Activated T-helper 1 cell treated with anti-CD3 and anti-CD28 coated beads, Interleukin-12 subunit alpha, Interleukin-12 subunit beta, Interleukin-2, Interleukin-4 antibody, amounts not matched to agents 30 ng/mL and 10 ng/mL and 1 ng/mL, durations not matched to agents 14 hours and 24 hours and 36 hours (primary cell): ENCODE data around the gene CTNND2. TPM values are rescaled to one million over a fixed set of nuclear protein-coding genes. Genes with fewer than 3 reads are reported as not detected.

ENCODE experiments used
- DNase-seq: peaks from one replicate; pipeline ENCODE4 v3.0.0; 2021; ENCODE audit warnings: low spot score
- H3K27ac Mint-ChIP-seq: one replicate; pipeline ENCODE4 v1.8.0; 2021; ENCODE audit warnings: mild to moderate bottlenecking, mixed read lengths
- H3K27me3 Mint-ChIP-seq: one replicate; pipeline ENCODE4 v1.8.0; 2022; ENCODE audit warnings: mild to moderate bottlenecking, moderate library complexity, mixed read lengths; ENCODE audit not compliant: insufficient read depth
- H3K36me3 Mint-ChIP-seq: one replicate; pipeline ENCODE4 v1.8.0; 2021; ENCODE audit warnings: low read depth, mixed read lengths
- H3K4me1 Mint-ChIP-seq: one replicate; pipeline ENCODE4 v1.8.0; 2021; ENCODE audit warnings: low read depth, mixed read lengths
- H3K4me3 Mint-ChIP-seq: one replicate; pipeline ENCODE4 v1.8.0; 2021; ENCODE audit warnings: mild to moderate bottlenecking, moderate library complexity, mixed read lengths
- H3K9me3 Mint-ChIP-seq: one replicate; pipeline ENCODE4 v1.8.0; 2021; ENCODE audit warnings: mixed read lengths
- intact Hi-C: fragments of 100-400 bp; cut with micrococcal nuclease; formaldehyde crosslinking; loops from one replicate; pipeline ENCODE4 v1.15.1; 2024
- total RNA-seq: library from RNA; stranded (reverse); gene quantifications from 2 replicates; pipeline ENCODE4 v1.2.3, GENCODE V29; 2022

CTNND2 gene
- total RNA-seq, 1 donor from 2014 or later = not detected

DNA sequence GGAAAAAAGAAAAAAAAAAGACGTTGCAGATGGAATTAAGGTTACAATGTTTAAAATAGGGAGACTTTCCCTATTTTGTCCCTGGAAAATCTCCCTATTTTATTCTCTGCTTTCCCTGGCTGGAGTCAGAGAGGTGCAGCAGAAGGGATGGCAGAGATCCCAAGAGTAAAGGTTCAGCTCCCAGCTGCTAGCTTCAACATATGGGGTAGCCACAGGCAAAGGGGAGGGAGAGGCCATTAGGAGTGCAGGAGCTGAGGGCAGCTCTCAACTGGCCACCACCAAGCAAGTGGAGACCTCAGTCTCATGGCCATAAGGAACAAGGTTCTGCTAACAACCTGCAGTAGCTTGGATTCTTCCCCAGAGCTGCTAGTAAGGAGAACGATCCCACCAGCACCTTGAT, 776.2 kb downstream of the CTNND2 start:
- H3K4me3 Mint-ChIP-seq = no peak overlapping the region
- no peaks in the 10 kb centered on the region for H3K27me3 Mint-ChIP-seq
- H3K4me1 Mint-ChIP-seq = no peaks in the 10 kb centered on the region
- H3K36me3 Mint-ChIP-seq = no peaks in the 10 kb centered on the region
- intact Hi-C loops = no loop called here
- H3K9me3 Mint-ChIP-seq = no peaks in the 10 kb centered on the region
- DNase-seq = no peak
- H3K27ac Mint-ChIP-seq = no peak overlapping the region

DNA sequence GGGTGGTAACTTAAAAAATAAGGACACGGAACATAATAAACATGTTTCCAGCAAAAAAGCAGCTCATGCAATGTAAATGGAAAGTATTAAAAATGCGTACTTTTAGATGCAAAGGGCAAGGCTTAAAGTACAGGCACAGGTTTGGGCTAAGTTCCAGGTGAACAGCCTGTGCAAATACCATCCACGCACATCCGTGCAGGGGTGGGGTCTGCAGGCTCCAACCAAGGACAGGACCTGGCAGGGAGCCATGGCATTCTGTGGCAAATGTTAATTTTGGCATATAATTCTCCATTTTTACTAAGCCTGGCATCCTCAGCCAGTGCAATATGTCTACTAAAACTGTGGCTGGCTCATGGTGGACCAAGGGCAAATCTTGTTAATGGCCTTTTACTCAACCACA, 777.4 kb downstream of the CTNND2 start:
- H3K27me3 Mint-ChIP-seq = peaks cover under 1% of the 10 kb centered on the region
- H3K36me3 Mint-ChIP-seq = no peaks in the 10 kb centered on the region
- no peak for DNase-seq
- no peaks in the 10 kb centered on the region for H3K4me1 Mint-ChIP-seq
- no peak overlapping the region for H3K4me3 Mint-ChIP-seq
- H3K27ac Mint-ChIP-seq = no peak overlapping the region
- intact Hi-C loops = no loop called here
- H3K9me3 Mint-ChIP-seq = no peaks in the 10 kb centered on the region

DNA sequence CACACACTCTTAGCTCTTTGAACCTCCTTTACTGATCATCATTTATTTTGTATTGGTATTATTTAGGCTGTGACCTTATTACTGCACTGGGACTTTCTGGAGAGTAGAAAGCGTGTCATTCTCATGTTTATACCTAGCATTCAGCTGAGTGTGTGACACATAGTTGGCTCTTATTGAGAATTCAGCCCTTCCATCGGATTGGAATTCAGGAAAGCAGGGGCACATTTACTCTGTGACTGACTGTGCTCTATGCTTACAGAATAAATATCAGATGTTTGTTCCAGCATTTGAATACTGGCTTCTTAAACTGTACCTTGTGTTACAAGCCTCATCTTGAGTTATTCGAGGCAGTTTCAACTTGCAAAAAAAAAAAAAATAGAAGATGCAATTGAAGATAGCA, 782.4 kb downstream of the CTNND2 start:
- Mint-ChIP-seq H3K4me3 (no peak overlapping the region), H3K36me3 (no peaks in the 10 kb centered on the region), H3K4me1 (no peaks in the 10 kb centered on the region), H3K9me3 (no peaks in the 10 kb centered on the region), H3K27me3 (peaks cover 2% of the 10 kb centered on the region), H3K27ac (no peak overlapping the region)
- DNase-seq = no peak
- intact Hi-C loops = no loop called here

DNA sequence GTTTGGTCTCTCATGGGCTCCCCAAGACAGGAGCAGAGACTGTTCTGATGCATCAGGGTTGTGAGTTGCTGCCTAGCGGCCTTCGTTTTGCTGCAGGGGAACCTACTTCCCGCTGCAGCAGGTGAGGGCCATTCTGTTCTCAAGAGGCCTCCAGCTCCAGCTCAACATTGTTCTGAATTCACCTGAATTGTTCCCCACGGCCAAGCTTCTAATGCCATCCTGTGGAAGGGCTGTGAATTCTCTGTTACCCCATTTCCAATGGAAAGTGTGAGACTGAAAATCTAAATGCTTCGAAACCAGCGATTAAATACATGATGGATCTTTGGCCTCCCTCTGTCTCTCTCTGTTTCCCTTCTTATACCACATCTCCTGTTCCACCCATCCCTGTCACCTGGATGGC, 794.1 kb downstream of the CTNND2 start:
- no peaks in the 10 kb centered on the region for H3K4me1 Mint-ChIP-seq
- H3K27me3 Mint-ChIP-seq = no peaks in the 10 kb centered on the region
- intact Hi-C loops = no loop called here

GRCh38 chr5:11105696-11106095, 798.5 kb downstream of the CTNND2 start:
- H3K4me1 Mint-ChIP-seq = no peaks in the 10 kb centered on the region
- no peak overlapping the region for H3K4me3 Mint-ChIP-seq

More for the DNA sequence above, 794.1 kb downstream of the CTNND2 start:
- no peak overlapping the region for H3K4me3 Mint-ChIP-seq
- H3K27ac Mint-ChIP-seq = no peak overlapping the region
- no peaks in the 10 kb centered on the region for H3K36me3 Mint-ChIP-seq
- no peaks in the 10 kb centered on the region for H3K9me3 Mint-ChIP-seq
- DNase-seq = no peak

GRCh38 chr5:11104651-11105112, 799.6 kb downstream of the CTNND2 start:
- no peak overlapping the region for H3K4me3 Mint-ChIP-seq
- H3K27ac Mint-ChIP-seq = no peak overlapping the region
- H3K27me3 Mint-ChIP-seq = no peaks in the 10 kb centered on the region
- H3K36me3 Mint-ChIP-seq = no peaks in the 10 kb centered on the region
- intact Hi-C loops = no loop called here
- no peaks in the 10 kb centered on the region for H3K9me3 Mint-ChIP-seq
- no peak for DNase-seq
- H3K4me1 Mint-ChIP-seq = no peaks in the 10 kb centered on the region

More at GRCh38 chr5:11105696-11106095, 798.5 kb downstream of the CTNND2 start:
- Mint-ChIP-seq H3K9me3 (no peaks in the 10 kb centered on the region), H3K36me3 (no peaks in the 10 kb centered on the region), H3K27ac (no peak overlapping the region), H3K27me3 (no peaks in the 10 kb centered on the region)
- no peak for DNase-seq
- intact Hi-C loops = no loop called here

DNA sequence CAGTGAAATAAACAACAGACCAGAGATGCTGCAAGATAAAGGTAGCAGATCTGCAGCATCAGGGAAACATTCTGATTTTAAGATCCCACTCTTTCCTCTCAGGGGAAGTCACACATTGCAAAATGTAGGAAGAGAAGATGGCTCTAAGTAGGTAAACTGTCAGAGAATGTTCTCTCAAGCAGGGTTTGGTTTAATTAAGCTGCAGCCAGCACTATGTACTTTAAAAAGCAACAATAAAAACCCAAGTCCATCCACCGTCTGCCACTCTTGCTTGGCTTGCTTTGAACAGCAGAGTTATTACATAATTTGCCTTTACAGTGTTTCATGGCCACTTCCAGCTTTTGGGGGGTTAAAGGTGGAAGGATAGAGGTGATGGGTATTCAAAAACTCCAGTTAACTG, 800.0 kb downstream of the CTNND2 start:
- Mint-ChIP-seq H3K9me3 (no peaks in the 10 kb centered on the region), H3K4me3 (no peak overlapping the region), H3K27me3 (no peaks in the 10 kb centered on the region), H3K4me1 (no peaks in the 10 kb centered on the region), H3K27ac (no peak overlapping the region), H3K36me3 (no peaks in the 10 kb centered on the region)
- intact Hi-C loops = no loop called here
- no peak for DNase-seq

- Mint-ChIP-seq H3K4me1 (no peaks in the 10 kb centered on the region), H3K4me3 (no peak overlapping the region), H3K27me3 (no peaks in the 10 kb centered on the region), H3K36me3 (no peaks in the 10 kb centered on the region), H3K27ac (no peak overlapping the region), H3K9me3 (no peaks in the 10 kb centered on the region)
- DNase-seq = no peak
- intact Hi-C loops = no loop called here
Observed at GRCh38 chr5:11084111-11084510, 820.1 kb downstream of the CTNND2 start.

- H3K27me3 Mint-ChIP-seq = no peaks in the 10 kb centered on the region
- H3K27ac Mint-ChIP-seq = no peak overlapping the region
- intact Hi-C loops = no loop called here
- no peak overlapping the region for H3K4me3 Mint-ChIP-seq
- H3K4me1 Mint-ChIP-seq = no peaks in the 10 kb centered on the region
- no peaks in the 10 kb centered on the region for H3K9me3 Mint-ChIP-seq
- DNase-seq = no peak
- H3K36me3 Mint-ChIP-seq = no peaks in the 10 kb centered on the region
Observed at GRCh38 chr5:11082404-11082945, 821.8 kb downstream of the CTNND2 start.

DNA sequence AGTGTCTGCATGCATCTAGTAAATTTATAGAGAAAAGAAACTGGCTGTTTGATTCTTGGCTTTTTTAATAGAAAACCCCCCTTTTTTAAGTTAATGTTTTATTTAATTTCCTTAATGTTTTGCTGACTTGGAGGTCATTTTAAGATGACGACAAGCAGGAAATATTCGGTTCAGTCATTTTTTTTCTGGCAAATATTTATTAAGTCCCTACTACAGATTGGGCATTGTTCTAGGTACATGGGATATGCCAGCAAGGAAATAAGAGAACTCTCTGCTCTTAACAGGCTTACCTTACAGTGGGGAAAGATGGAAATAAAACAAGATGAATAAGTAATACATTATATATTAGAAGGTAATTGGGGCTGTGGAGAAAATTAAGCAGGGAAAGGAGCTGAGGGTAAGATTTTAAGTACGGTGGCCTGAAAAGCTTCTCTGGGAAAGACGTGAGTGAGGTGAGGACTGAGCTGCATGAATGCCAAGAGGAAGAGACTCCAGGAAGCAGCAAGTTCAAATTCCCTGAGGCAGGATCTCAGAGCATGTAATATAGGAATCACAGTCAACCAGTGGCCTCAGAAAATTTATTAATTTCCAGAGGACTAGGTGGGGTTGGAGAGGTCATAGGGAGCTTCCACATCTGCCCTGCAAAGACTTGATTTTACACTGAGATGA, 827.2 kb downstream of the CTNND2 start:
- no peaks in the 10 kb centered on the region for H3K27me3 Mint-ChIP-seq
- intact Hi-C loops = no loop called here
- H3K36me3 Mint-ChIP-seq = no peaks in the 10 kb centered on the region
- no peak overlapping the region for H3K27ac Mint-ChIP-seq
- no peaks in the 10 kb centered on the region for H3K9me3 Mint-ChIP-seq
- no peak for DNase-seq
- H3K4me1 Mint-ChIP-seq = no peaks in the 10 kb centered on the region
- no peak overlapping the region for H3K4me3 Mint-ChIP-seq

- no peaks in the 10 kb centered on the region for H3K27me3 Mint-ChIP-seq
- intact Hi-C loops = no loop called here
- no peak for DNase-seq
- no peaks in the 10 kb centered on the region for H3K4me1 Mint-ChIP-seq
- H3K36me3 Mint-ChIP-seq = no peaks in the 10 kb centered on the region
- H3K27ac Mint-ChIP-seq = no peak overlapping the region
- no peak overlapping the region for H3K4me3 Mint-ChIP-seq
- no peaks in the 10 kb centered on the region for H3K9me3 Mint-ChIP-seq
Observed at GRCh38 chr5:11075035-11075805, 829.0 kb downstream of the CTNND2 start.

GRCh38 chr5:11072568-11072967, 831.7 kb downstream of the CTNND2 start:
- Mint-ChIP-seq H3K36me3 (no peaks in the 10 kb centered on the region), H3K4me3 (no peak overlapping the region)

GRCh38 chr5:11072076-11072475, 832.2 kb downstream of the CTNND2 start:
- no peak overlapping the region for H3K4me3 Mint-ChIP-seq
- H3K27ac Mint-ChIP-seq = no peak overlapping the region
- H3K4me1 Mint-ChIP-seq = no peaks in the 10 kb centered on the region
- H3K27me3 Mint-ChIP-seq = no peaks in the 10 kb centered on the region
- no peaks in the 10 kb centered on the region for H3K9me3 Mint-ChIP-seq
- intact Hi-C loops = no loop called here
- DNase-seq = no peak
- no peaks in the 10 kb centered on the region for H3K36me3 Mint-ChIP-seq

More at GRCh38 chr5:11072568-11072967, 831.7 kb downstream of the CTNND2 start:
- Mint-ChIP-seq H3K9me3 (no peaks in the 10 kb centered on the region), H3K27ac (no peak overlapping the region), H3K4me1 (no peaks in the 10 kb centered on the region), H3K27me3 (no peaks in the 10 kb centered on the region)
- intact Hi-C loops = no loop called here
- no peak for DNase-seq
